ENCODE measurements around the gene PARM1. TPM values are rescaled to one million over a fixed set of nuclear protein-coding genes. Genes with fewer than 3 reads are reported as not detected.

The PARM1 gene
- total and polyA plus RNA-seq, 2 experiments from 2014 or later = 107 to 154 TPM

- Histone ChIP-seq H3K27me3 (no peaks in the 10 kb centered on the region), H3K27ac (no peak overlapping the region), H4K20me1 (ENCODE audit: insufficient read depth, poor library complexity, severe bottlenecking) (no peaks in the 10 kb centered on the region), H3K9me2 (replicated peaks; ENCODE audit: insufficient read depth) (no peaks in the 10 kb centered on the region), H3K4me3 (no peak overlapping the region), H3K36me3 (replicated peaks; ENCODE audit: insufficient read depth, low read depth) (no peaks in the 10 kb centered on the region), H3K4me2 (no peak overlapping the region), H2AFZ (no peak overlapping the region), H3K79me2 (peaks cover 26% of the 10 kb centered on the region), H3K9me3 (ENCODE audit: low read depth) (no peaks in the 10 kb centered on the region), H3K4me1 (ENCODE audit: insufficient read depth) (peaks cover 17% of the 10 kb centered on the region)
- TF ChIP-seq EZH2 (IDR thresholded peaks at IDR 0.05; ENCODE audit: borderline replicate concordance) (no peak), EZH2phosphoT487 (IDR thresholded peaks at IDR 0.05; ENCODE audit: low read depth, severe bottlenecking, unreplicated experiment) (no peak), CTCF (IDR thresholded peaks at IDR 0.05; ENCODE audit: poor library complexity) (no peak)
- DNase-seq (ENCODE audit: low spot score) = no peak
These were observed 29.7 kb downstream of the PARM1 start for GRCh38 chr4:74962584-74962983.

DNA sequence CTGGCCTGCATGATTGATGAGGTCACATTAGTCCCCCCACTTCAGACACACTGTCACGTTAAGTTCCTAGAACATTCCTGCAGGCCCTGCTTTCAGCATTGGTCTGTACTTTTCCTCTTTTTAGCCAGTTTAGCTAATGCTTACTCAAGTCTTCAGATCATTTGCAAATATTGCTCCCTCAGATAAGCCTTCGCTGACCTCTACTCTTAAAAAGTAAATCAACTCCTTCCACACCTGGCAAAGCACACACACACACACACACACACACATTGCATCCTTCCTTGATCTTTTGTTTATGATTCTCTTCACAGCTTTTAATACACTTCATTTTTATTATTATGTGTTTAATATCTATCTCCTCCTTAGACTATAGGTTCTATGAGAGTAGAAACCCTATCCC is 31.4 kb downstream of the PARM1 start:
- Histone ChIP-seq H3K27me3 (no peaks in the 10 kb centered on the region), H3K9me3 (ENCODE audit: low read depth) (no peaks in the 10 kb centered on the region), H4K20me1 (ENCODE audit: insufficient read depth, poor library complexity, severe bottlenecking) (no peaks in the 10 kb centered on the region), H3K79me2 (peaks cover 18% of the 10 kb centered on the region), H3K36me3 (replicated peaks; ENCODE audit: insufficient read depth, low read depth) (no peaks in the 10 kb centered on the region), H2AFZ (no peak overlapping the region), H3K27ac (peak overlapping the region; percentile 41), H3K4me3 (no peak overlapping the region), H3K4me2 (no peak overlapping the region), H3K9me2 (replicated peaks; ENCODE audit: insufficient read depth) (no peaks in the 10 kb centered on the region), H3K4me1 (ENCODE audit: insufficient read depth) (peaks cover 29% of the 10 kb centered on the region)
- WGBS (ENCODE audit: low lambda C conversion rate, missing lambda C conversion rate) = 37% methylated on average over 2 of the region's 2 CpGs
- no peak for TF ChIP-seq EZH2 (IDR thresholded peaks at IDR 0.05; ENCODE audit: borderline replicate concordance)
- TF ChIP-seq EZH2phosphoT487 (IDR thresholded peaks at IDR 0.05; ENCODE audit: low read depth, severe bottlenecking, unreplicated experiment) = no peak
- TF ChIP-seq CTCF (IDR thresholded peaks at IDR 0.05; ENCODE audit: poor library complexity) = no peak
- DNase-seq (ENCODE audit: low spot score) = peak; percentile 14

DNA sequence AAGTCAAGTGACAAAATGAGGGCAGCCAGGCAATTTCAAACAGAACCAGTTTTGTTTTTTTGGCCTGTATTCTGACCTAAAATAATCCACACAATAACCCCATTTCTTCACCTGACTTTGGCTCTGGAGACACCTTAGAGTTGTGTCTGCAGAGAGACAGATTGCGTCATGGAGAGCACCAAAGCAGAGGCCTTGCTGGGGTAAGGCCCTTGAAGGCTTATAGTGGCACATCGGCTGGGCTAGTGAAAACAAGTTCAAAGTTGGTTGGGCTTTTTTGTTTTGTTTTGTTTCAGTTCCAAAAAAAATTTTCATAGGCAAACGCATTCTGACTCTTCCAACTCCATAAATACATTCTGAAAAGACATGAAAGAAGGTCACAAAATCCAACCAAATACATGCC is 34.4 kb downstream of the PARM1 start:
- H4K20me1 ChIP-seq (ENCODE audit: insufficient read depth, poor library complexity, severe bottlenecking) = no peaks in the 10 kb centered on the region
- H3K79me2 ChIP-seq = peaks cover 26% of the 10 kb centered on the region
- no peak for DNase-seq (ENCODE audit: low spot score)
- no peaks in the 10 kb centered on the region for H3K36me3 ChIP-seq (replicated peaks; ENCODE audit: insufficient read depth, low read depth)
- 90% methylated on average over 3 of the region's 3 CpGs for WGBS (ENCODE audit: low lambda C conversion rate, missing lambda C conversion rate)
- H3K9me3 ChIP-seq (ENCODE audit: low read depth) = no peaks in the 10 kb centered on the region
- H3K4me1 ChIP-seq (ENCODE audit: insufficient read depth) = peaks cover 37% of the 10 kb centered on the region
- H3K27me3 ChIP-seq = no peaks in the 10 kb centered on the region
- TF ChIP-seq EZH2phosphoT487 (IDR thresholded peaks at IDR 0.05; ENCODE audit: low read depth, severe bottlenecking, unreplicated experiment) (no peak), CTCF (IDR thresholded peaks at IDR 0.05; ENCODE audit: poor library complexity) (no peak), EZH2 (IDR thresholded peaks at IDR 0.05; ENCODE audit: borderline replicate concordance) (no peak)
- H3K9me2 ChIP-seq (replicated peaks; ENCODE audit: insufficient read depth) = no peaks in the 10 kb centered on the region
- no peak overlapping the region for H3K4me2 ChIP-seq
- H3K27ac ChIP-seq = no peak overlapping the region
- no peak overlapping the region for H2AFZ ChIP-seq
- no peak overlapping the region for H3K4me3 ChIP-seq

Data from hepatocyte (in vitro differentiated cells).